WI38 (cell line): ENCODE data around the gene INTS14.

Experiments
- H3K4me3 ChIP-seq: 2 replicates; pipeline ENCODE4 v1.5.1; 2011; ENCODE audit warnings: low read depth, mild to moderate bottlenecking, control low read depth, low read length
- TF ChIP-seq, protein P1 (sequence below): IDR thresholded peaks from 2 replicates; pipeline ENCODE4 v1.5.1; 2012; ENCODE audit warnings: low read depth, mild to moderate bottlenecking, control low read depth, low read length

Gene INTS14

DNA sequence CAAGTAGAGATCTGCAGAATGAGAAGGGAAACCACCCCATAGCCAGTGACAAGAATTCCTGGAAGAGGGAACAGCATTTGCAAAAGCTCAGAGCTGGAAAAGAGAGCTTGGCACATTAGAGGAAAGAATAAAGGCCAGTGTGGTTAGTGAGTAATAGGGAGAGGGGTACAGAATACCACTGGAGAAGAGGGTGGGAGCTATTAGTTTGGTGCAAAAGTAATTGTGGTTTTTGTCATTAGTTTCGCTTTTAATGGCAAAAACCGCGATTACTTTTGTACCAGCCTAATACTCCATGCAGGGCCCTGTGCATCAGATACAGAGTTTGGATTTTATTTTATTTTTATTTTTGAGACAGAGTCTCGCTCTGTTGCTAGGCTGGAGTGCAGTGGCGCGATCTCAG lies 20.6 kb upstream of the INTS14 start:
- TF ChIP-seq, protein P1, sequence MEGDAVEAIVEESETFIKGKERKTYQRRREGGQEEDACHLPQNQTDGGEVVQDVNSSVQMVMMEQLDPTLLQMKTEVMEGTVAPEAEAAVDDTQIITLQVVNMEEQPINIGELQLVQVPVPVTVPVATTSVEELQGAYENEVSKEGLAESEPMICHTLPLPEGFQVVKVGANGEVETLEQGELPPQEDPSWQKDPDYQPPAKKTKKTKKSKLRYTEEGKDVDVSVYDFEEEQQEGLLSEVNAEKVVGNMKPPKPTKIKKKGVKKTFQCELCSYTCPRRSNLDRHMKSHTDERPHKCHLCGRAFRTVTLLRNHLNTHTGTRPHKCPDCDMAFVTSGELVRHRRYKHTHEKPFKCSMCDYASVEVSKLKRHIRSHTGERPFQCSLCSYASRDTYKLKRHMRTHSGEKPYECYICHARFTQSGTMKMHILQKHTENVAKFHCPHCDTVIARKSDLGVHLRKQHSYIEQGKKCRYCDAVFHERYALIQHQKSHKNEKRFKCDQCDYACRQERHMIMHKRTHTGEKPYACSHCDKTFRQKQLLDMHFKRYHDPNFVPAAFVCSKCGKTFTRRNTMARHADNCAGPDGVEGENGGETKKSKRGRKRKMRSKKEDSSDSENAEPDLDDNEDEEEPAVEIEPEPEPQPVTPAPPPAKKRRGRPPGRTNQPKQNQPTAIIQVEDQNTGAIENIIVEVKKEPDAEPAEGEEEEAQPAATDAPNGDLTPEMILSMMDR: no peak
- no peak overlapping the region for H3K4me3 ChIP-seq

DNA sequence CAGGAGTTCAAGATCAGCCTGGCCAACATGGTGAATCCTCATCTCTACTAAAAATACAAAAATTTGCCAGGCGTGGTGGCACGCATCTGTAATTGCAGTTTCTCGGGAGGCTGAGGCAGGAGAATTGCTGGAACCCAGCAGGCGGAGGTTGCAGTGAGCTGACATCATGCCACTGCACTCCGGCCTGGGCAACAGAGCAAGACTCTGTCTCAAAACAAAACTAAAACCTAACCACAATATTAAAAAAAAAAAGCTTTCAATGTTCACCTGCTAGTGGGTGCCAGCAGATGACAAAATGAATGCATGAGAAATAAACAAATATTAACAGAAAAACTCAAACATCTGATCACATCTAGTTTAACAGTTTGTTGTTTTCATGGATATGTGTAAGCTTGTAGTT lies 19.8 kb upstream of the INTS14 start:
- no peak overlapping the region for H3K4me3 ChIP-seq
- TF ChIP-seq, protein P1: no peak

- no peak overlapping the region for H3K4me3 ChIP-seq
- TF ChIP-seq, protein P1: no peak
Observed at GRCh38 chr15:65629548-65629947, 18.6 kb upstream of the INTS14 start.

GRCh38 chr15:65626856-65627255 lies 15.9 kb upstream of the INTS14 start:
- TF ChIP-seq, protein P1: no peak
- H3K4me3 ChIP-seq: no peak overlapping the region

DNA sequence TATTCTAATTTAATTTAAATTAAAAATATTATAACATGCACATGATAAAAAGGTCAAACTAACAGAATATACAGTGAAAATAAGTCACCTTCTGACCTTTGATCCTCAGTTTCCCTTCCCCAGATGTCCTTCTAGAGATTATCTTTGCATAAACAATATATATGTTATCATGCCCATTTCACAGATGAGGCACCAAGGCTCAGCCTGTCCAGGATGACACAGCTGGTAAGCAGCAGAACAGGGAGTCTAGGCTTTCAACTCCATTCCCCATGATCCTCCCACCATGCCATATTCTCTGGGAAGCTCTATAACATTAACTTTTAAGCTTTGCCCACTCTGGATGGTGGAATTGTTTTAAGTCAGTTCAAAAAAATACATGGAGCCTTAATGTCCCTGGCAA lies 12.2 kb upstream of the INTS14 start:
- TF ChIP-seq, protein P1: no peak
- no peak overlapping the region for H3K4me3 ChIP-seq

GRCh38 chr15:65621638-65622037 lies 10.7 kb upstream of the INTS14 start, which contains the start of gene SLC24A1:
TSS of gene SLC24A1 (plus strand) at chr15:65621938. CDS start at chr15:65624081, 2,143 bp downstream.
- H3K4me3 ChIP-seq: no peak within 1 kb of the TSS
- TF ChIP-seq, protein P1: no peak

DNA sequence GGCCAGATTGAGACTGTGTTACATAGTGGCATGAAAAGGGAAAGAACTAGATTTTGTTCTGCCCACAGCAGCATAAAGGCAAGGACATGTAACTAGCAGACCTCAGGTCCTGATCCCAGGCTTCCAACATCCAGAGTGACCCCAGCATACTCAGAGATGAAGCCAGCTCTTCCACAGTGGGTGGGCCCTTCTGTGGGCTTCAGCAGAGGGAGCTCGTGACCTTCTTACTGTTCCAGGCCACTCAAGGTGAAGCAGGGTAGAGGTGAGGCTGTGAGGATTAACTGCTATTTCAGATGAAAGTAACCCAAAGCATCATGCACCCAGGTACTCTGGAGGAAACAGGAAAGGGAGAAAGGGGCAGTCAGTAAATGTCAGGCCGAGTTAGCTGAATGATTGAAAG lies 9.9 kb upstream of the INTS14 start:
- no peak overlapping the region for H3K4me3 ChIP-seq
- TF ChIP-seq, protein P1: no peak
